SK-N-SH (cell line): ENCODE results near the gene TSPAN14.

Experiments used
- CTCF ChIP-seq: fragments of 200-600 bp; sonication (generic); IDR thresholded peaks from 2 replicates; pipeline ENCODE4 v1.6.1; 2017; ENCODE audit warnings: antibody characterized with exemption, mild to moderate bottlenecking, moderate library complexity
- GABPA ChIP-seq: IDR thresholded peaks from 2 replicates; pipeline ENCODE4 v1.4.0; 2012; ENCODE audit warnings: low read depth, mild to moderate bottlenecking
- JUND ChIP-seq: IDR thresholded peaks from 2 replicates; pipeline ENCODE4 v1.4.0; 2012
- MAX ChIP-seq: IDR thresholded peaks from 2 replicates; pipeline ENCODE4 v1.4.0; 2012; ENCODE audit warnings: low read depth
- MEF2A ChIP-seq: IDR thresholded peaks from 2 replicates; pipeline ENCODE4 v1.4.0; 2012; ENCODE audit warnings: low read depth, borderline replicate concordance
- RAD21 ChIP-seq: IDR thresholded peaks from 2 replicates; pipeline ENCODE4 v1.6.1; 2012; ENCODE audit warnings: mild to moderate bottlenecking, low read length
- REST ChIP-seq: IDR thresholded peaks from 2 replicates; pipeline ENCODE4 v1.6.1; 2012; ENCODE audit warnings: mild to moderate bottlenecking, low read depth, low read length, moderate library complexity
- RFX5 ChIP-seq: IDR thresholded peaks from 2 replicates; pipeline ENCODE4 v1.6.1; 2012; ENCODE audit warnings: mild to moderate bottlenecking, improper control_type of control experiment, low read length
- YY1 ChIP-seq: IDR thresholded peaks from 2 replicates; pipeline ENCODE4 v1.4.0; 2012; ENCODE audit warnings: low read depth, mild to moderate bottlenecking

GRCh38 chr10:80536361-80536835 is 82.3 kb downstream of the TSPAN14 start:
- TF ChIP-seq MAX: no peak
- no peak for TF ChIP-seq REST
- no peak for TF ChIP-seq MEF2A
- no peak for TF ChIP-seq RAD21
- no peak for TF ChIP-seq JUND
- TF ChIP-seq CTCF: no peak
- no peak for TF ChIP-seq RFX5
- no peak for TF ChIP-seq GABPA
- no peak for TF ChIP-seq YY1
